OCI-LY3 (cell line): ENCODE measurements around the gene STAT6.

ENCODE experiments used
- EZH2phosphoT487 ChIP-seq: fragments of 200-600 bp; shearing (Covaris generic); IDR thresholded peaks from 2 replicates; pipeline ENCODE4 v1.6.1; 2018; ENCODE audit warnings: antibody characterized with exemption, mixed run types, low read depth
- TF ChIP-seq, protein P1 (sequence below): fragments of 200-600, 300-600 bp; sonication (generic); IDR thresholded peaks from 2 replicates; pipeline ENCODE4 v1.5.1; 2014; ENCODE audit warnings: antibody characterized with exemption, low read length, low read depth

- TF ChIP-seq, protein P1, sequence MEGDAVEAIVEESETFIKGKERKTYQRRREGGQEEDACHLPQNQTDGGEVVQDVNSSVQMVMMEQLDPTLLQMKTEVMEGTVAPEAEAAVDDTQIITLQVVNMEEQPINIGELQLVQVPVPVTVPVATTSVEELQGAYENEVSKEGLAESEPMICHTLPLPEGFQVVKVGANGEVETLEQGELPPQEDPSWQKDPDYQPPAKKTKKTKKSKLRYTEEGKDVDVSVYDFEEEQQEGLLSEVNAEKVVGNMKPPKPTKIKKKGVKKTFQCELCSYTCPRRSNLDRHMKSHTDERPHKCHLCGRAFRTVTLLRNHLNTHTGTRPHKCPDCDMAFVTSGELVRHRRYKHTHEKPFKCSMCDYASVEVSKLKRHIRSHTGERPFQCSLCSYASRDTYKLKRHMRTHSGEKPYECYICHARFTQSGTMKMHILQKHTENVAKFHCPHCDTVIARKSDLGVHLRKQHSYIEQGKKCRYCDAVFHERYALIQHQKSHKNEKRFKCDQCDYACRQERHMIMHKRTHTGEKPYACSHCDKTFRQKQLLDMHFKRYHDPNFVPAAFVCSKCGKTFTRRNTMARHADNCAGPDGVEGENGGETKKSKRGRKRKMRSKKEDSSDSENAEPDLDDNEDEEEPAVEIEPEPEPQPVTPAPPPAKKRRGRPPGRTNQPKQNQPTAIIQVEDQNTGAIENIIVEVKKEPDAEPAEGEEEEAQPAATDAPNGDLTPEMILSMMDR = no peak
- TF ChIP-seq EZH2phosphoT487 = no peak
Measured at GRCh38 chr12:57126561-57126960, 15.4 kb upstream of the STAT6 start.
